Fibroblast of mammary gland (primary cell): ENCODE data around the gene ZNF747.
A peak's percentile ranks its signal among the peaks of the same experiment; 100 is the strongest.

Experiments used
- DNase-seq: peaks from one replicate; pipeline ENCODE4 v3.0.0-alpha.2; 2010; ENCODE audit warnings: low read depth
- H3K4me3 ChIP-seq: 2 replicates; pipeline ENCODE4 v1.5.1; 2011; ENCODE audit warnings: low read depth, mild to moderate bottlenecking, low read length, moderate library complexity; ENCODE audit not compliant: control insufficient read depth
- CTCF ChIP-seq: conservative IDR thresholded peaks from 2 replicates; pipeline ENCODE4 v1.5.1; 2011; ENCODE audit warnings: low read depth, low read length, inconsistent platforms; ENCODE audit not compliant: control insufficient read depth, insufficient read depth

The ZNF747 gene

GRCh38 chr16:30534368-30535105 lies at the start of gene ZNF747:
ZNF747 (minus strand) TSS chr16:30534858; CDS start chr16:30534679, 179 bp downstream.
- peak within 1 kb of the TSS; percentile 75 for H3K4me3 ChIP-seq
- no peak for TF ChIP-seq CTCF
- DNase-seq = peak; percentile 73

GRCh38 chr16:30582611-30583340 lies 48.1 kb upstream of the ZNF747 start:
- no peak for DNase-seq
- TF ChIP-seq CTCF = no peak
- H3K4me3 ChIP-seq = no peak overlapping the region

- DNase-seq = no peak
- H3K4me3 ChIP-seq = no peak overlapping the region
- TF ChIP-seq CTCF = no peak
These were observed 46.8 kb upstream of the ZNF747 start for GRCh38 chr16:30581457-30581856.

GRCh38 chr16:30574678-30575077 lies 40.0 kb upstream of the ZNF747 start:
- no peak overlapping the region for H3K4me3 ChIP-seq
- TF ChIP-seq CTCF = no peak
- DNase-seq = no peak

GRCh38 chr16:30571445-30572322 lies 37.0 kb upstream of the ZNF747 start, which contains the start of gene ZNF688:
ZNF688 (minus strand) TSS chr16:30571714; CDS start chr16:30571629, 85 bp downstream.
- TF ChIP-seq CTCF = no peak
- H3K4me3 ChIP-seq = peak within 1 kb of the TSS; percentile 60
- peak; percentile 95 for DNase-seq
